Measurements from ENCODE around the gene UFD1.

DNA sequence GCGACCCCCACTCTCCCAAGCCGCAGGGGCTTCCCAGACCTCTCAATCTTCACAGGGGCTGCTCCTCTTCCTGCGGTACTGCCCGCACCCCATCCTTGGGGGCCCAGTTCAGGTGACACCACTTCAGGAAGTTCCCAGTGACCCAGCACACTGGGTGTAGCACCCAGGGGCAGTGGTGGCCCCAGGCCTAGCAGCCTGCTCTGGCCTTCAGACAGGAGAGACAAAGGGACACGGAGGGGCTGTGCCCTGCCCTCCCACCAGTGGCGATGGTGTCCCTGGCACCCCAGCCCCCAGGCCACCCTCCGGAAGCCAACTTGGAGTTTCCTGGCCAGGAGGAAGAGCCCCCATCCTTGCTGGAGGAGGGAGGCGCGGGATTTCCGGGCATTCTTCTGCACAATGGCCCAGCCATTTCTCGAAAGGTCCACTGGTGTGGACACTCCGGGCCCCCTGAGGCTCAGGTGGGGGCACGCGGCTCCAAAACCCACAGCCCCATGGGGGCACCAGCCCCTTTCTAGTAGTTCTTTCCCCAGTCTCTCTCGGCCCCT lies 46.2 kb upstream of the UFD1 start:
- TF ChIP-seq, protein P1, sequence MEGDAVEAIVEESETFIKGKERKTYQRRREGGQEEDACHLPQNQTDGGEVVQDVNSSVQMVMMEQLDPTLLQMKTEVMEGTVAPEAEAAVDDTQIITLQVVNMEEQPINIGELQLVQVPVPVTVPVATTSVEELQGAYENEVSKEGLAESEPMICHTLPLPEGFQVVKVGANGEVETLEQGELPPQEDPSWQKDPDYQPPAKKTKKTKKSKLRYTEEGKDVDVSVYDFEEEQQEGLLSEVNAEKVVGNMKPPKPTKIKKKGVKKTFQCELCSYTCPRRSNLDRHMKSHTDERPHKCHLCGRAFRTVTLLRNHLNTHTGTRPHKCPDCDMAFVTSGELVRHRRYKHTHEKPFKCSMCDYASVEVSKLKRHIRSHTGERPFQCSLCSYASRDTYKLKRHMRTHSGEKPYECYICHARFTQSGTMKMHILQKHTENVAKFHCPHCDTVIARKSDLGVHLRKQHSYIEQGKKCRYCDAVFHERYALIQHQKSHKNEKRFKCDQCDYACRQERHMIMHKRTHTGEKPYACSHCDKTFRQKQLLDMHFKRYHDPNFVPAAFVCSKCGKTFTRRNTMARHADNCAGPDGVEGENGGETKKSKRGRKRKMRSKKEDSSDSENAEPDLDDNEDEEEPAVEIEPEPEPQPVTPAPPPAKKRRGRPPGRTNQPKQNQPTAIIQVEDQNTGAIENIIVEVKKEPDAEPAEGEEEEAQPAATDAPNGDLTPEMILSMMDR (IDR thresholded peaks at IDR 0.05): no peak
- TF ChIP-seq POLR2AphosphoS5 (IDR thresholded peaks at IDR 0.05) (no peak), POLR2A (IDR thresholded peaks at IDR 0.05) (no peak), EP300 (IDR thresholded peaks at IDR 0.05) (no peak)
